Right forelimb (tissue), 1 donor: ENCODE results near the gene TEX26.
"Not testable (repeated sequence)": the region's sequence is repeated elsewhere in the genome, so short reads cannot be mapped to it uniquely, and the experiment has no call there.

Source experiments
- DNase-seq: peaks from one replicate; pipeline ENCODE4 v3.0.0-alpha.2; 2018

TEX26 gene

GRCh38 chr13:30920162-30920909 lies 12.1 kb upstream of the TEX26 start:
- DNase-seq, result no peak

DNA sequence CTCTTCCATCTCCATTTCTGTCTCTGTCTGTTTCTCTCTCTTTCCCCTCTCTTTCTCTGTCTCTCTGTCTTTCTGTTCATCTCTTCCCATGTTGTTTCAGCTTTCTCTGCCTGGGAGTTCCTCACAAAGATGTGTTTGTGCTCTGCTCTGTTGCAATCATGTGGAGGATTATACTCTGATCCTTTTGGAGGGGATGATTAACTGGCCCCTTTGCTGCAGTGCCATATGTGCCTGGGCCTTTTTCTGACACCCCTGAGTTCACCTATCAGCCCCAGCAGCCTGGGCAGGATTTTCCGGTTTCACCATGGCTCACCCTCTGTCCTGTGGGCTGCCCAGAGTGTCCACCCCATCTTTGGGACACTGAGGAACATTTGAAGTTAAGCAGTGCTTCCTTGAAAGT lies 9.0 kb upstream of the TEX26 start:
- DNase-seq, result no peak

DNA sequence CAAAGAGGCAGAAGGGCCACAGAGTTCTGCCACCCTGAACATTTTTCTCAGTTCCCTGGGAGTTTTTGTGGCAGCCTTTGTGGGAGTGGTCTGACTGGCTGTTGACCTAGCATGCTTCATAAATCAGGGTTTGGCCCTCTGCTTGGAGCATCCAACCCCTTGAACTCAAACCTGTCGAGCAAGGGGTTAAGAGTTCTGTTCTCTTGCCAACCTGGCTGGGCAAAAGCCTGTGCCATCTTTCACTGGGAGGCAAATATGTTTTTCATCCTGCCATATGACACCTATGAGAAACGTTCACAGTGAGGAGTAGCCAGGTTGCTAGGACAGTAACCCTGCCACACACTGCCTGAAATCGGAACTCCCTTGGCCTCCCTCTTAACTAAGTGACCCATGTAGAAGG lies 7.7 kb upstream of the TEX26 start:
- DNase-seq, result no peak

GRCh38 chr13:30925429-30925828 lies 7.0 kb upstream of the TEX26 start:
- DNase-seq, result no peak

DNA sequence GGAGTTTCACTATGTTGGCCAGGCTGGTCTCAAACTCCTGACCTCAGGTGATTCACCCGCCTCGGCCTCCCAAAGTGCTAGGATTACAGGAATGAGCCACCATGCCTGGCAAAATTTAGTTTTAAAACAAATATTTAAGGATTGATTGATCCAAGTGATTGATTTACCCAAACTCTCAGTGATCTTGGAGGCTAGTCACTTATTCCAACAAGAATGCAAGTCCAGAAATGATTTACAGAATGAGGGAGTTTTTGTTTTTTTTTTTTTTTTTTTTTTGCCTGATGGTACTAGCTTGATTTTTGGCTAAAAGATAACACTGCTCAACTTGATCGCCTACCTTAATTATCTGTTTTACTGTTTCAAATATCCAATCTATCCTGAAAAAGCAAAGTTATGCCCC lies 5.7 kb upstream of the TEX26 start:
- DNase-seq, result no peak

DNA sequence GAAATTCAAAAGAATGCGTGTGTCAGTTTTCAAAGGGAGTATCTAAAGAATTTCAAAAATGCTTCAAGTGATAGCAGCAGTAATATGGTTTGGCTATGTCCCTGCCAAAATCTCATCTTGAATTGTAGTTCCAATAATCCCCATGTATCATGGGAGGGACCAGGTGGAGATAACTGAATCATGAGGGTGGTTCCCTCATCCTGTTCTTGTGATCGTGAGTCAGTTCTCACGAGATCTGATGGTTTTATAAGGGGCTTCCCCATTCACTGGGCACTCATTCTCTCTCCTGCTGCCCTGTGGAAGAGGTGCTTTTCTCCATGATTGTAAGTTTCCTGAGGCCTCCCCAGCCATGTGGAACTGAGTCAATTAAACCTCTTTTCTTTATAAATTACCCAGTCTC lies 5.3 kb upstream of the TEX26 start:
- DNase-seq, result not testable (repeated sequence)

DNA sequence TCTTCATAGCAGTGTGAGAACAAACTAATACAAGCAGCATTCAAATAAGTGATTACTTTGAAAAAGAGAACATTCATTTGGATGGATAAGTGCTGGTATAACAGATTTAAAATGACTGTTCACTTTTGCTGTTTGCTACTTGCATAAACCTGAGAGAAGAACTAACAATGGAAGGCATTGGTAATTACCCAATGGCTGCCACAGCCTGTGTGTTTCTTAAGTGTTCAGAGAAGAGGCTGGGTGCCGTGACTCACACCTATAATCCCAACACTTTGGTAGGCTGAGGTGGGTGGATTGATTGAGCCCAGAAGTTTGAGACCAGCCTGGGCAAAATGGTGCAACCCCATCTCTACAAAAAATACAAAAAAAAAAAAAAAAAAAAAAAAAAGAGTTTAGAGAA lies 4.9 kb upstream of the TEX26 start:
- no peak for DNase-seq

GRCh38 chr13:30928978-30929377 lies 3.5 kb upstream of the TEX26 start:
- no peak for DNase-seq

- DNase-seq, result no peak
Observed at GRCh38 chr13:30933354-30933670, 856 bp downstream of the TEX26 start.

DNA sequence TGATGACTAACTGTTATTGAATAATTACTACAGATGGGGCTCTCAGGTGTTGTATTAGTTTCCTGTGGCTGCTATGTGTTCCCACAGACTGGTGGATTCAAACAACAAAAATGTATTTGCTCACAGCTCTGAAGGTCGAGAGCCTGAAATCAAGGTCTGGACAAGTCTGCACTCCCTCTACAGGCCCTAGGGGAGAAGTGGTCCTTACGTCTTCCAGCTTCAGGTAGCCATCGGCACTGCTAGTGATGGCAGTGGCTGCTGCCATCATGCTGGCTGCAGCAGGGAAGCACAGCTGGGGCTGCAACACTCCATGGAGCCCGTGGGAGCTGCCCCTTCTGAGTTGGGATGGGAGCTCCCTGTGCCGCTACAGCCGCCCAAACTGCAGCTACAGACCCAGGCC lies 1.9 kb downstream of the TEX26 start:
- DNase-seq, result no peak

DNA sequence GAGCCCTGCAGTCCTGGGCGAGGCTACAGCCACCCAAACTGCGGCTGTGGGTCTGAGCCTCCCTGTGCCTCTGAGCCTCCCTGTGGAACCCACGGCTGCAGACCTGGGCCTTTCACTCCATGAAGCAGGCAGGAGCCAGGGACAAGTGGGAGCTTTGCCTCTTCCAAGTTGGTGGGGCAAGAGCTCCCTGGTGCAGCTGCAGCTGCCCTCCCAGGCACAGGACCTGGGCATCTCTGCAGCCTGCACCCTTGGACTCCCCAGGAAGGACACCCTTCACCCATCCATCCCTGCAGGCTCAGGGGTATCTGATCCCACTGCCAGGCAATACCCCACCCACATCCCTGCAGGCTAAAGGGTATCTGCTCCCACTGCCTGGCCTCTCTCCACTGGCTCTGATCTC lies 2.3 kb downstream of the TEX26 start:
- no peak for DNase-seq

DNA sequence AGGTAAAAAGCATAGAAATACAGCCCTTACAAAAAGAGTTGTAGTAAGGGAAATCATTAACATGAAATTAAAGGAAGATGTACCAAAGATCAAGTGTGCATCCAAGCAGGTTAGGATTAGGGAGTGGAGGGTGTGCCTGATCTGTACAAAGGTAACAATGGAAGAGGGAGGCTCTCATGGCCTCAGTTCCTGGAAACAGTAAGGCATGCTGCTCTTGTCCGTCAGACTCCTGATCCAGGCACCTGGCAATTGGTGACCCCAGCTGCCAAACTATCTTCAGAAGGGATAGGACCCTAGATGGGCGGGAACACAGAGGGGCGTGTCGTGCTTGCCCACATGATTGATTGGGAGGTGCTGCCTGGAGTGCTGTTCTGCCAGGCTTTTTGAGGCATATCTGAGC lies 4.5 kb downstream of the TEX26 start:
- no peak for DNase-seq

GRCh38 chr13:30943881-30944280 lies 11.4 kb downstream of the TEX26 start:
- no peak for DNase-seq

- no peak for DNase-seq
Observed at GRCh38 chr13:30957258-30957943, 24.9 kb downstream of the TEX26 start.

GRCh38 chr13:30959678-30960077 lies 27.2 kb downstream of the TEX26 start:
- DNase-seq, result no peak

GRCh38 chr13:30963791-30964190 lies 31.3 kb downstream of the TEX26 start:
- DNase-seq, result no peak

DNA sequence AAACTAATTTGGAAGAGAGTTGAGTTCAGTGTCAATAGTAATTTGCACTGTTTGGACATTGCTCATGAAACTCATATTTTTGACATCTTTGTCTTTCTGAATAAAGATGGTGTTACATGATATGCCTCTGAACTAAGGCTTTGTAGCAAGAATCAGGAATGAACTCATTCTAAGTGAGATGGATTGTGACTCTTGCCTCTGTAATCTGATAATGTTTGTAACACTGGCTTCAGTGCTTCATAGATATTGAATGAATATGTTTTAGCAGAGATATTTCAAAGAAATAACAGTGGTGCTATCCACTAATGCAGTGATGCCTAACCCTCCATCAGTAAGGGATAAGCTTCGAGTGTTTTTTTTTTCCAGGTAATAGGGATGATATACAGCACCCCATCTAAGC lies 32.9 kb downstream of the TEX26 start:
- DNase-seq, result no peak

DNA sequence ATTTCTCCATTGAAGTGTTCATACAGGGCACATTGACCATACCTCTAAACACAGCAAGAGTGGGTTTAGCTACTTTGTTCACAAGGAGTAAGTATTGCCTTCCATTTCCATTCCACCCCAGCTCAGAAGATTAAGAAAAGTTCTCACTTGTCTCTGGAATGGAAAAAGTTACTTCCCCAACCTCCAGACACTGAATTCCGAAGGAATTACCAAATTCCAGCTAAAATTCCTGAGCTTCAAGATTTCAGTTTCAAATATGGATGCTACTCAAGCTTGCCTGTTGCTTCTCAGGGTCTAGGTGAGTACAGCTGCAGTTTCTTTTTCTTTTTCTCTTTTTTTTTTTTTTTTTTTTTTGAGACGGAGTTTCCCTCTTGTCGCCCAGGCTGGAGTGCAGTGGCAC lies 33.6 kb downstream of the TEX26 start:
- no peak for DNase-seq

GRCh38 chr13:30968846-30969245 lies 36.4 kb downstream of the TEX26 start:
- DNase-seq, result no peak

- no peak for DNase-seq
Observed at GRCh38 chr13:30971575-30971974, 39.1 kb downstream of the TEX26 start.

GRCh38 chr13:30972888-30973377 lies 40.5 kb downstream of the TEX26 start:
- DNase-seq, result no peak

GRCh38 chr13:30974350-30974749 lies 41.9 kb downstream of the TEX26 start:
- no peak for DNase-seq

DNA sequence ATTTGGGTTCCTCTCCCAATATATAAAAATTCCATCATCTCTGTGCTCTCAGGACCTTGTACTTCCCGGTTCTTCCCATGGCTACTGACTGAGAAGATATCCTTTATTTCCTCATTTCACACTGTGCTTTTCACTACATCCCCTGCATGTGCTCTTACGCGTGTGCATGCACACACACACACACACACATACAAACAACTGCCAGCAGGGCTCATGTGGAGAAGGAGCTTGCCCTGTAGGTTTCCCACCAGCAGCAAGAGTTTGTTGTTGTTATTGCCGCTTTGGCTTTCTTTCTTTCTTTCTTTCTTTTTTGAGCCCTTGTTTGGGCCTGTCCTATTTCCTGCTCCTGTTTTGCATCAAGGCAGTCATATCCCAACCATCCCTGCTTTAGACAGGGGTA lies 43.6 kb downstream of the TEX26 start:
- DNase-seq, result no peak
